HUES6 (cell line): Measurements from ENCODE around the gene ROBO1.
"Not testable (repeated sequence)": the region's sequence is repeated elsewhere in the genome, so short reads cannot be mapped to it uniquely, and the experiment has no call there.

ENCODE experiments used
- H3K27ac ChIP-seq: 2 replicates; pipeline ENCODE4 v1.7.0; 2013; ENCODE audit warnings: low read depth, mild to moderate bottlenecking, low read length, inconsistent platforms
- H3K27me3 ChIP-seq: 2 replicates; pipeline ENCODE4 v1.6.1; 2013; ENCODE audit warnings: low read length; ENCODE audit not compliant: control insufficient read depth, insufficient read depth
- H3K36me3 ChIP-seq: 2 replicates; pipeline ENCODE4 v1.6.1; 2013; ENCODE audit warnings: low read length; ENCODE audit not compliant: control insufficient read depth, insufficient read depth
- H3K4me1 ChIP-seq: 2 replicates; pipeline ENCODE4 v1.6.1; 2013; ENCODE audit warnings: low read length; ENCODE audit not compliant: control insufficient read depth, insufficient read depth
- H3K4me3 ChIP-seq: 2 replicates; pipeline ENCODE4 v1.5.1; 2013; ENCODE audit warnings: low read depth, low read length
- H3K9ac ChIP-seq: one replicate; pipeline ENCODE4 v1.6.1; 2013; ENCODE audit warnings: mild to moderate bottlenecking, low read length
- H3K9me3 ChIP-seq: 2 replicates; pipeline ENCODE4 v1.6.1; 2013; ENCODE audit warnings: low read depth, low read length; ENCODE audit not compliant: control insufficient read depth, insufficient read depth

Gene ROBO1

DNA sequence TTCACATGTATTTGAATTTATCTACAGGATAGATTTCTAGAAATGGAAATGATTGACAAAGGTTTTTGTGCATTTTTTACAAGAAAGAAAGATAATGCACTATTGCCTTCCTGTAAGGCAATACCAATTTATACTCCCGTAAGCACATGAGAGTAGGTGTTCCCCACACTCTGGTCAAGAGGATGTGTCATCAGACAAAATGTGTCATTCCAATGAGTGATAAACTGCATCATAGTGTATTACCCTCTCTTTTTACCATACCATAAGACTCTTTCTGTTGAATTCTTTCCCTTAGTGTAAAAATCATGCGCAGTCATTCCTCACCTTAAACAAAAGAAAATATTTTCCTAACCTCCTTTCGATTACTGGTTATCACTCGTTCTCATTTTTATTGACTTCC is 251.0 kb downstream of the ROBO1 start:
- no peak overlapping the region for H3K4me3 ChIP-seq
- no peaks in the 10 kb centered on the region for H3K9me3 ChIP-seq
- no peaks in the 10 kb centered on the region; the same call in 1 of the 2 replicates for H3K4me1 ChIP-seq
- no peak overlapping the region for H3K27ac ChIP-seq
- H3K36me3 ChIP-seq = no peaks in the 10 kb centered on the region
- no peaks in the 10 kb centered on the region for H3K27me3 ChIP-seq
- no peak overlapping the region for H3K9ac ChIP-seq

DNA sequence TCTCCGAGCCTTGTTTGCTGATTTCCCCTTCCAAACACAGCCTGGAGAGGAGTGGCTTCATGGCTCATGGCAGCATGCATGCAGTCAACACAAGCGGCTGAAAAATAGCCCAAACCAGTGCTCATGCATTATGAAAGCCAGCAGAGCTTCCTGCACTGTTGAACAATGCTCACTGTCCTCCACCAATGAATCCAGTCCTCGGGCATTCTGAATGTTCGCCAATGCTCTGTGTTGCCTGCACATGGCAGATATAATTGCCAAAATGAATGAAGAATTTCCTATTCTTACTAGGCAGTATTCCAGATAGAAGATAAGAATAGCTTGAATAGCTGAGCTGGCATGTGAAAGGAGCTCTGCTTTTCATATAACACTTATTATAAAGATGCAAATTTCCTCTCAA is 252.7 kb downstream of the ROBO1 start:
- H3K36me3 ChIP-seq = no peaks in the 10 kb centered on the region
- no peak overlapping the region for H3K4me3 ChIP-seq
- no peaks in the 10 kb centered on the region for H3K27me3 ChIP-seq
- no peaks in the 10 kb centered on the region for H3K9me3 ChIP-seq
- H3K27ac ChIP-seq = no peak overlapping the region
- H3K4me1 ChIP-seq = no peaks in the 10 kb centered on the region; the same call in 1 of the 2 replicates
- no peak overlapping the region for H3K9ac ChIP-seq

DNA sequence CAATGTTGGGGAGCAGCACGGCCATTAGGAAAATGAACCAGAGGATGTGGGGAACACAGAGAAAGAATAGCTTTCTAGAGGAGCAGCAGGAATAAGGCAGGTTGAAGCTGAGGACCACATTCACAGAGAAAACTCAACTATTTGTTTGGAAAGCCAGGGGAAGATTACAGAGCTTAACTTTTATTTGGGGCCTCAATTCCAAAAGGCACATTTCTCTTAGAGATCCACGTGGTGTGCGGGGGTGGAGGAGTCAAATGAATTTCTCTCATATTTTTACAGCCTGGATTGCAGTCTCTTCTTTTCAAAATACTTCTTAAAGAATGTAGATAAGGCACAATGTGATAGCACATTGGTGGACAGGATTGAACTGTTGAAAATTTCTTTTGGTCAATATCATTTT is 253.7 kb downstream of the ROBO1 start:
- H3K4me3 ChIP-seq = no peak overlapping the region
- no peaks in the 10 kb centered on the region for H3K4me1 ChIP-seq
- H3K9ac ChIP-seq = no peak overlapping the region
- no peak overlapping the region for H3K27ac ChIP-seq
- no peaks in the 10 kb centered on the region for H3K9me3 ChIP-seq
- no peaks in the 10 kb centered on the region for H3K36me3 ChIP-seq
- no peaks in the 10 kb centered on the region for H3K27me3 ChIP-seq

DNA sequence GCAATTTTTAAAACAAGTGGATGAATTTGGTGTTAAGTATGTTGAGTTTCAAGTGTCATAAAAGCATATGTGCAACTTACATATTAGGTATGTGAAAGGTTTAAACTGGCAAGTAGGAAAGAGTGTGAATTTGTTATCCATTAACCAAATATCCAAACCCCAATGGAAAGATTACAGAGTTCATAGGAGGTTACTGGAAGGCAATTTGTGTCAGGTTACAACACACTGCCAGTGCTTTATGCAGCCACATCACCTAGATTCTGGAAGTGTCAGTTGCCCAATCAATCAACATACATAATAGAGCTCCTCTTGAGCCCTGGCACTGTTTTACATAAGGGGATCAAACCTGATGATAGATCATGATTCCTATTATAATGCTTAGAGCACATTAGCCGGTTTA is 261.0 kb downstream of the ROBO1 start:
- H3K27ac ChIP-seq = no peak overlapping the region
- H3K9me3 ChIP-seq = 0 out of 2 replicates have a peak, but pooled peaks cover 4% of the 10 kb centered on the region
- H3K4me3 ChIP-seq = no peak overlapping the region
- H3K36me3 ChIP-seq = no peaks in the 10 kb centered on the region
- H3K9ac ChIP-seq = no peak overlapping the region
- no peaks in the 10 kb centered on the region for H3K27me3 ChIP-seq
- no peaks in the 10 kb centered on the region for H3K4me1 ChIP-seq

DNA sequence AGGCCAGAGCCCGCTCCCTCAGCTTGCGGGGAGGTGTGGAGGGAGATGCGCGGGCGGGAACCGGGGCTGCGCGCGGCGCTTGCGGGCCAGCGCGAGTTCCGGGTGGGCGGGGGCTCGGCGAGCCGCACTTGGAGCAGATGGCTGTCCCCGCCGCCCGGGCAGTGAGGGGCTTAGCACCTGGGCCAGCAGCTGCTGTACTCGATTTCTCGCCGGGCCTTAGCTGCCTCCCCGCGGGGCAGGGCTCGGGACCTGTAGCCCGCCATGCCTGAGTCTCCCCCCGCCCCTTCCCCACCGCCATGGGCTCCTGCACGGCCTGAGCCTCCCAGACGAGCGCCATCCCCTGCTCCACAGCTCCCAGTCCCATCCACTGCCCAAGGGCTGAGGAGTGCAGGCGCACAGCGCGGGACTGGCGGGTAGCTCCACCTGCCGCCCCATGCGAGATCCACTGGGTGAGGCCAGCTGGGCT is 265.5 kb downstream of the ROBO1 start:
- H3K36me3 ChIP-seq, H3K9ac ChIP-seq, H3K4me1 ChIP-seq, H3K4me3 ChIP-seq, H3K27ac ChIP-seq, H3K9me3 ChIP-seq, H3K27me3 ChIP-seq: not testable (repeated sequence)

DNA sequence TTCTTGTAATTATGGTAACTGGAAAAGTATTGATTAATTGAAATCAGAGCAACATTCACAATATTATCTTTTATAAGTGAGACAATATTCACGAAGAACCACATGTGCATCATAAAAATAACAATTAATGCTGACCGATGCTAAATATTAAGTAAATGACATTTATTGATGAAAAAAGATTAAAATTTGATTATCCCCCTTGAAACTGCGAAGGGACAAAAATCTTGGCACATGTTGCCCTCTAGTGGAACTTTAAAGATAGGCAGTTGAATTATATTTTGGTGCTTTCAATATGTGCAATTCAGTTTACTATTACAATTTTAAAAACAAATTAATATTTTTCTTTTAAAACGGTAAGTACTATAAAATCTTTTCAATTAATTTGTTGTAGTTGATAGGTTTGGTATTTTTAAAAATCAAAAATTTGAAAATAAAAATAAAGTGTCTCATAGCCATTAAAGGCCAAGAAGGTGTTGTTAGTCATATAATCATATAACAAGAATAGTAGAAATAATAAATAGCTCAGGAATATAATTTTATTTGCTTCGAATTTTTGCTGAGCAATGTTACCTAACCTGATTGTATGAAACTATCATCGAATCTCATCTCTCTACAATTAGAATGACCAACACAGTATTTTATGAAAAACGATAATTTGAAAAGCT is 270.2 kb downstream of the ROBO1 start:
- H3K27ac ChIP-seq = no peak overlapping the region
- no peak overlapping the region for H3K9ac ChIP-seq
- no peaks in the 10 kb centered on the region for H3K36me3 ChIP-seq
- H3K9me3 ChIP-seq = 0 out of 2 replicates have a peak, but pooled peaks cover 1% of the 10 kb centered on the region
- H3K4me3 ChIP-seq = no peak overlapping the region
- no peaks in the 10 kb centered on the region for H3K4me1 ChIP-seq
- H3K27me3 ChIP-seq = no peaks in the 10 kb centered on the region

DNA sequence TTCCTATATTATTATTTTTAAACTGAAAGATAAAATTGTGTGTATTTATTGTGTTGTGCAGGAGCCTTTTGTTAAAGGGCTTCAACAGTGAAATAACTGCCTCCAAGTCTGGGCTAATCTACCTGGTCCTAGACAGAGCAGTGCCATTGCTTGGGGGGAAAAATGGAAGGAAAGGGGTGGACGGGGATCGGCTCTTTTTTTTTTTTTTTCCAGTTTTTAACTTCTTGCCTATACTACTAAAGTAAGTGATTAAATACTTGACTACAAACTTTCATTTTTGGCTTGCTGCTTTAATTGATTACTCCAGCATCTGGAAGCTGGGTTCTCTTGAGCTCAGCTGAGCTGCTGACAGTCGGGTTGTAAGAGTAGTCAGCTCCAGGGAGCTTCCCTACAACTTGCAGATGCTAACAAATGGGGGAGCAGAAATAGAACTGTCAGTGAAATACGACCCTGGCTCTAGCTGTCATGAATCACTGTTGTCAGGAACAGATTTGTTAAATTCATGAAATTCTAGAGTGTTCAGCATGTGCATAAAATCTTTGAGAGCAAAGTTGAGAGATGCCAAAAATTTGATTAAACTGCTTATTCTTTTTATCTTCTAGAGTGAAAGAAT is 276.7 kb downstream of the ROBO1 start:
- Histone ChIP-seq H3K9me3 (no peaks in the 10 kb centered on the region), H3K4me1 (no peaks in the 10 kb centered on the region), H3K27ac (no peak overlapping the region), H3K27me3 (no peaks in the 10 kb centered on the region), H3K9ac (no peak overlapping the region), H3K4me3 (no peak overlapping the region), H3K36me3 (no peaks in the 10 kb centered on the region)

DNA sequence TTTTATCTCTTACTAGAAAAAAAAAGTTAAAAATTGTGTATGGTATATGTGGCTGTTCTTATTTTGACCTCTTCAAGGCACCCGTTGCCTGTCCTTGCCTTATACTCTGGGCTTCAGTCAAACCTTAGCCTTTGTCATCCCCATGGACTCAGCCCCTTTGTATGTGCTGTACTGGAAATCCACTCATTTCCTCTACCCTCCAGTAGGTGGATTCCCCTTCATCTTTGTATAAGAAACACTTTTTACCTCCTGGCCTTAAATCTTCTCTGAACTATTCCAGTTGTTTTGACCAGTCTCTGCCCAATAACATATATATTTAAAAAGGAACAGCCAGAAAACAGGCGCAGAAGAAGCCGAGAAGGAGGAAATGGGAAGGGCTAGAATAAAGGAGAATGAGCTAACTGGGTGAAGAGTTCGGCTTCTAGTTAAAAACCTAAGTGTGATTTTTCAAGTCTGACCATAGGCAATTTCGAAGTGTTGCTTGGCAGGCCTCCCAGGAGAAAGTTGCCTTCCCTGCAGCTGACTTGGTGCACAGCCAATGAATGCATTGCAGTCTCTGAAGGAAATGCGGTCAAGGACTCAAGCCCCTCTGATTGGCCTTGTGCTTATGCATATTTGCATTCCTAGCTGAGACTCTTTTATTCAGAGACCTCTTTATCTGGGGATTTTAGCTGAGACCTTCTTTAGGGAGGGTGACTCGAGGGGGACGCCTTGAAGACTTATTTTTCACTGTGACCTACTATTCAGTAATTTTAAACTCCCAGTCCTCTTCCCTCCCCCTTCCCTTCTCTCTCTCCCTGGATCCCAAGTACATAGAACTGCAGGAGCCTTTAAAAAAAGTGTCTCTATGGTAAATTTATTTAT is 277.4 kb downstream of the ROBO1 start:
- no peaks in the 10 kb centered on the region for H3K9me3 ChIP-seq
- no peak overlapping the region for H3K27ac ChIP-seq
- no peak overlapping the region for H3K9ac ChIP-seq
- H3K36me3 ChIP-seq = no peaks in the 10 kb centered on the region
- no peaks in the 10 kb centered on the region for H3K27me3 ChIP-seq
- H3K4me3 ChIP-seq = no peak overlapping the region
- H3K4me1 ChIP-seq = no peaks in the 10 kb centered on the region

DNA sequence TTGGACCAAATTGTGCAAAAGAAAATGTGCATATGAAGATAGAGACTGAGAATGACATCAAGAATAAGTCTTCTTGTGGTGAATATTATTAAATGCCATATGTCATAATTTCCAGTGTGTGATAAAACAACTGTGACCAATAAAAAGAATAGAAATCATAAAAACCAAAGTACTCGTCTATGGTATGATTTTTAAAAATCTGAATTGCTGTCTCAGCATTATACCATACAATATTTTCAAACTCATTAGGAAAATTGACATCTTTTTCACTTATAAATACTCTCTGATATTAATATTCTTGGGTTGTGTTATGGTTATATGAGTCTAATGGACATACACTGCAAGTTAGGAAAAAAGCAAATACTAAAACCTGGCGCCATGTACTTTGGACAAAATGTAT is 279.4 kb downstream of the ROBO1 start:
- Histone ChIP-seq H3K4me3 (no peak overlapping the region), H3K36me3 (no peaks in the 10 kb centered on the region), H3K27ac (no peak overlapping the region), H3K27me3 (no peaks in the 10 kb centered on the region), H3K9me3 (no peaks in the 10 kb centered on the region), H3K4me1 (no peaks in the 10 kb centered on the region), H3K9ac (no peak overlapping the region)

DNA sequence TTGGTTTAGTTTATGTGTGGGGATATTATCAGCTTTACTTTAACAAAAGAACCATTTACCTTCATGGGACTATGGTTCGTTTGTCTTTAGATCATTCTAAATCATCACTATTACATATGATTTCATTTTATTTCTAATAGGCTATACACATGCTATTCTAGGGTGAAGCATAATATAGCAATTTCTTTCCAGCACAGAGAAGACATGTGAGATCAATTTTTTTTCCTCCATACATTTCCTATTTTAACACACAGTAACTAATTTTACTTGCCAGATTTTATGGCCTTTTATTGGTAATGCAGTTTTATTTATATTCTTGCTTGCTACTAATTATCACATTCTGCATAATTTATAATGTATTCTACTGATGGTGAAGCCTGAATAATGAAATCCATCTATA is 287.1 kb downstream of the ROBO1 start:
- Histone ChIP-seq H3K27me3 (no peaks in the 10 kb centered on the region), H3K4me3 (no peak overlapping the region), H3K9me3 (no peaks in the 10 kb centered on the region), H3K36me3 (no peaks in the 10 kb centered on the region), H3K27ac (no peak overlapping the region), H3K4me1 (peaks cover 3% of the 10 kb centered on the region; the same call in 1 of the 2 replicates), H3K9ac (no peak overlapping the region)

DNA sequence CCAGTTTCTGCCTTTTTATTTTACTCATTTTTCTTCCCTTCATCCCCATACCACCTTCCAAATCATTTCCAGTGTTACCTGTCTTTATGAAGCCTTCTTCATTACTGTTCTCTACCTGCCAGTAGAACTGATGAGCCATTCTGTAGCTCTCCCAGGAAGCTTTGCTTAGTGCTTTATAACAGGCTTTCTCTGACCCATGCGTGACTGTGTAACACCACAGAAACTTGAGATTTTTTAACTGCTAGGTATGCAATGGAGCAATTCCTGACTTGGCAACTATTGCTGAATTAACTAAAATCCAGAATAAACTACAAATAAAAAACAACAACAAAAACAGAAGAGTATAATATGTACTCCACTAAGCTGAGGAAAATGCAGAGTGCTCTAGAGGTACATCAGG is 289.2 kb downstream of the ROBO1 start:
- no peak overlapping the region for H3K27ac ChIP-seq
- H3K9me3 ChIP-seq = no peaks in the 10 kb centered on the region
- no peaks in the 10 kb centered on the region for H3K27me3 ChIP-seq
- no peak overlapping the region for H3K4me3 ChIP-seq
- no peaks in the 10 kb centered on the region for H3K36me3 ChIP-seq
- no peak overlapping the region for H3K9ac ChIP-seq
- H3K4me1 ChIP-seq = peaks cover 3% of the 10 kb centered on the region; the same call in 1 of the 2 replicates
